ENCODE results near the gene LZTS3. TPM values are rescaled to one million over a fixed set of nuclear protein-coding genes. Genes with fewer than 3 reads are reported as not detected.

Gene LZTS3
- total RNA-seq, 1 experiment from 2014 or later: 32.6 TPM

DNA sequence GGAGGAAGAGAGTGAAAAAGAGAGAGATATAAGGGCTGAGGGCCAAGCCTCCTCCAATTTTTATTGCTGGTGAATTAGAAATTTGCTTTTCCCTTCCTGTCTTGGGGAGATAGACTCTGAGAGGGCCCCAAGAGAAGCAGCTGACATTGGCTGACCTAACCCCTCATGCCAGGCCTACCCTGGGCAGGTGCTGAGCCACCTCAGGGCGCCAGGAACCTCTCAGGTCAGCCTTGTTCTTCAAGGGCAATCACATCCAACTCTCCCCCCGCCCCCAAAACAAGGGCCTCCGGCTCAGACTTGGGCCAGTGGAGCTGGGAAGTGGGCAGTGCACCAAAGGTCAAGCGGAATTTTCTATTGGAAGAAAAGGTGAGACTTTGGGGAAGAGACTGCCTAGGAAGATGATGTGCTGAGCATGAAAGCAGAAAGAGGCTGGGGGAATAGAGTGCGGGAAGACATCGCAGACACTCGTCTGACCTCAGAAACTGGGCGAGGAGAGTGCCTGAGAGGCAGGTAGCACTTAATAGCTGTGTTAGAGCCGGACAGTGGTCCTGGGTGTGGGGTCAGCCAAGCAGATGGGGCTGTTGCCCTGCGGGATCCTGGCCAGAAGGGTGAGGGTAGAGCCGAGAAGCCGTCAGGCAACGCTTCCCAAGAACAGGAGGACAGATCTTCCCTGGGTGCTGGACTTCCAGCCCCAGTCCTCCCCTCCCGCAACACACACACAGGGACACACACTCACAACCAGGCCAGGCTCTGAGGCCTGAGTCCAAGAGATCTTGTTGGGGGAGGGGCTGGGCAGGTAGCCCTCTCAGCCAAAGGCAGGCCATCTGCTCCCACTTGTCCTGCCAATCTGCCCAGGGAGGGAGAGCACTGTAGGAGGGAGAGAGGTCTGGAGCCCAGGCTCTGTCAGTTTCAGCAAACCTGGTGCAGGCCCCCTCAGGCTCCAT is 10.0 kb downstream of the LZTS3 start:
- Mint-ChIP-seq H3K36me3 (peaks cover 2% of the 10 kb centered on the region), H3K9me3 (no peaks in the 10 kb centered on the region; the same call in 1 of the 2 replicates), H3K4me3 (no peak overlapping the region), H3K4me1 (peaks cover 23% of the 10 kb centered on the region), H3K27me3 (ENCODE audit: low read depth) (no peaks in the 10 kb centered on the region), H3K27ac (peak overlapping the region; percentile 53; the same call in 1 of the 2 replicates)
- POLR2A ChIA-PET: no interaction called here
- CTCF ChIA-PET: interaction anchor here (1.2 kb wide), 1 partner anchor 12 kb away, joined by 5 read pairs; no protein-coding TSS in a partner anchor
- no peak for DNase-seq (ENCODE audit: low spot score)
- TF ChIP-seq NR2C2 (CRISPR knock-in tag; IDR thresholded peaks at IDR 0.05) (no peak), ZNF263 (CRISPR knock-in tag; IDR thresholded peaks at IDR 0.05; ENCODE audit: low read depth) (no peak), ZNF121 (CRISPR knock-in tag; IDR thresholded peaks at IDR 0.05) (no peak), CTCF (IDR thresholded peaks at IDR 0.05) (no peak), RORB (CRISPR knock-in tag; IDR thresholded peaks at IDR 0.05) (no peak), NR3C1 (CRISPR knock-in tag; conservative IDR thresholded peaks at IDR 0.05; ENCODE audit: low read depth) (no peak)
- TF ChIP-seq, protein P1, sequence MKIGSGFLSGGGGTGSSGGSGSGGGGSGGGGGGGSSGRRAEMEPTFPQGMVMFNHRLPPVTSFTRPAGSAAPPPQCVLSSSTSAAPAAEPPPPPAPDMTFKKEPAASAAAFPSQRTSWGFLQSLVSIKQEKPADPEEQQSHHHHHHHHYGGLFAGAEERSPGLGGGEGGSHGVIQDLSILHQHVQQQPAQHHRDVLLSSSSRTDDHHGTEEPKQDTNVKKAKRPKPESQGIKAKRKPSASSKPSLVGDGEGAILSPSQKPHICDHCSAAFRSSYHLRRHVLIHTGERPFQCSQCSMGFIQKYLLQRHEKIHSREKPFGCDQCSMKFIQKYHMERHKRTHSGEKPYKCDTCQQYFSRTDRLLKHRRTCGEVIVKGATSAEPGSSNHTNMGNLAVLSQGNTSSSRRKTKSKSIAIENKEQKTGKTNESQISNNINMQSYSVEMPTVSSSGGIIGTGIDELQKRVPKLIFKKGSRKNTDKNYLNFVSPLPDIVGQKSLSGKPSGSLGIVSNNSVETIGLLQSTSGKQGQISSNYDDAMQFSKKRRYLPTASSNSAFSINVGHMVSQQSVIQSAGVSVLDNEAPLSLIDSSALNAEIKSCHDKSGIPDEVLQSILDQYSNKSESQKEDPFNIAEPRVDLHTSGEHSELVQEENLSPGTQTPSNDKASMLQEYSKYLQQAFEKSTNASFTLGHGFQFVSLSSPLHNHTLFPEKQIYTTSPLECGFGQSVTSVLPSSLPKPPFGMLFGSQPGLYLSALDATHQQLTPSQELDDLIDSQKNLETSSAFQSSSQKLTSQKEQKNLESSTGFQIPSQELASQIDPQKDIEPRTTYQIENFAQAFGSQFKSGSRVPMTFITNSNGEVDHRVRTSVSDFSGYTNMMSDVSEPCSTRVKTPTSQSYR (CRISPR knock-in tag; IDR thresholded peaks at IDR 0.05): no peak
- TF ChIP-seq, protein P2, sequence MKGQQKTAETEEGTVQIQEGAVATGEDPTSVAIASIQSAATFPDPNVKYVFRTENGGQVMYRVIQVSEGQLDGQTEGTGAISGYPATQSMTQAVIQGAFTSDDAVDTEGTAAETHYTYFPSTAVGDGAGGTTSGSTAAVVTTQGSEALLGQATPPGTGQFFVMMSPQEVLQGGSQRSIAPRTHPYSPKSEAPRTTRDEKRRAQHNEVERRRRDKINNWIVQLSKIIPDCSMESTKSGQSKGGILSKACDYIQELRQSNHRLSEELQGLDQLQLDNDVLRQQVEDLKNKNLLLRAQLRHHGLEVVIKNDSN (CRISPR knock-in tag; IDR thresholded peaks at IDR 0.05): no peak
- no peak for ATAC-seq

DNA sequence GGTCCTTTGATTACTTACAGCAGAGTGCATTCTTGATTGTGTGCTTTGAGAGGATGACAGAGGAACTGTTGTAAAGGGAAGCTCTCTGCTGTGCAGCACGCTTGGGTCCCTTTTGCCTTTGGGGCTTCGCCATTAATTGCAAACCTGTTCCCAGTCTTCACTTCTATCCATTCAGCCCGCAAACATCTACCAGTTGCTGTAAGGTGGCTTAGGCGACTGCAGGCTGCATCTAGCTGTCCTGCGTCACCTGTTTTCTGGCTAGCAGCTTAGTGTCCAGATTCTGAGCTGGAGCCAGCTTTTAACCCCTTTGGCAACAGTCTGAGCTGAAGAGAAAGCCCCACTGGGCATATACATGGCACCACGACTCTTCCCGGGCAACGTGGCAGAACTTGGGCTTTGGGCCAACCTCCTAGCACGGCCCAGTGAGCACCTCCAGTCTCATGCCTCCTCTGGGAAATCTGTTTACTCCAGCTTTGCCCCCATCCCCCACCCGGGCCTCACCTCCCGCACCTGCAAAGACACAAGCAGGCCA is 11.2 kb downstream of the LZTS3 start:
- no peak for ATAC-seq
- H3K27ac Mint-ChIP-seq: peak overlapping the region; percentile 38
- no peak overlapping the region for H3K4me3 Mint-ChIP-seq
- ChIA-PET CTCF (interaction anchor here (1.1 to 2.1 kb wide), 4 partner anchors 56 to 115 kb away, joined by 3 to 6 read pairs (median 5); no protein-coding TSS in a partner anchor), POLR2A (no interaction called here)
- DNase-seq (ENCODE audit: low spot score): no peak
- H3K27me3 Mint-ChIP-seq (ENCODE audit: low read depth): no peaks in the 10 kb centered on the region
- peaks cover 2% of the 10 kb centered on the region for H3K36me3 Mint-ChIP-seq
- no peak for TF ChIP-seq RORB (CRISPR knock-in tag; IDR thresholded peaks at IDR 0.05)
- no peak for TF ChIP-seq ZNF423 (CRISPR knock-in tag; IDR thresholded peaks at IDR 0.05)
- no peak for TF ChIP-seq CDX4 (CRISPR knock-in tag; IDR thresholded peaks at IDR 0.05; ENCODE audit: borderline replicate concordance)
- TF ChIP-seq NFYB (CRISPR knock-in tag; conservative IDR thresholded peaks at IDR 0.05; ENCODE audit: low read depth): no peak
- TF ChIP-seq GTF2I (CRISPR knock-in tag; conservative IDR thresholded peaks at IDR 0.05): no peak
- TF ChIP-seq PREB (CRISPR knock-in tag; IDR thresholded peaks at IDR 0.05; ENCODE audit: borderline replicate concordance): no peak
- TF ChIP-seq MXD4 (CRISPR knock-in tag; IDR thresholded peaks at IDR 0.05; ENCODE audit: borderline replicate concordance): no peak
- no peak for TF ChIP-seq ERG (CRISPR knock-in tag; IDR thresholded peaks at IDR 0.05)
- TF ChIP-seq HMGA2 (CRISPR knock-in tag; IDR thresholded peaks at IDR 0.05): no peak
- TF ChIP-seq ESRRA (CRISPR knock-in tag; IDR thresholded peaks at IDR 0.05; ENCODE audit: borderline replicate concordance): no peak
- TF ChIP-seq ZNF396 (CRISPR knock-in tag; IDR thresholded peaks at IDR 0.05; ENCODE audit: borderline replicate concordance): no peak
- TF ChIP-seq ZNF121 (CRISPR knock-in tag; IDR thresholded peaks at IDR 0.05): no peak
- TF ChIP-seq CBFB (CRISPR knock-in tag; IDR thresholded peaks at IDR 0.05; ENCODE audit: low read depth): no peak
- H3K4me1 Mint-ChIP-seq: peaks cover 25% of the 10 kb centered on the region
- H3K9me3 Mint-ChIP-seq: no peaks in the 10 kb centered on the region; the same call in 1 of the 2 replicates

All from WTC11 (cell line).